Activated naive CD8-positive, alpha-beta T cell treated with anti-CD3 and anti-CD28 coated beads for 36 hours (primary cell): ENCODE results near the gene RPL32. TPM values are rescaled to one million over a fixed set of nuclear protein-coding genes. Genes with fewer than 3 reads are reported as not detected.

Source experiments
- DNase-seq: peaks from one replicate; pipeline ENCODE4 v3.0.0; 2021
- H3K27ac Mint-ChIP-seq: one replicate; pipeline ENCODE4 v1.8.0; 2022; ENCODE audit warnings: mild to moderate bottlenecking, moderate library complexity, mixed read lengths
- H3K27me3 Mint-ChIP-seq: one replicate; pipeline ENCODE4 v1.8.0; 2022; ENCODE audit warnings: mild to moderate bottlenecking, mixed read lengths
- H3K36me3 Mint-ChIP-seq: one replicate; pipeline ENCODE4 v1.8.0; 2021; ENCODE audit warnings: mild to moderate bottlenecking, mixed read lengths
- H3K4me1 Mint-ChIP-seq: one replicate; pipeline ENCODE4 v1.8.0; 2021; ENCODE audit warnings: mixed read lengths
- H3K4me3 Mint-ChIP-seq: one replicate; pipeline ENCODE4 v1.8.0; 2022; ENCODE audit warnings: mild to moderate bottlenecking, moderate library complexity, mixed read lengths
- H3K9me3 Mint-ChIP-seq: one replicate; pipeline ENCODE4 v1.8.0; 2022; ENCODE audit warnings: mixed read lengths
- total RNA-seq, 2 experiments: library from RNA; stranded (reverse); gene quantifications; one replicate each; pipeline ENCODE4 v1.2.3, GENCODE V29; 2021

The RPL32 gene
- total RNA-seq, 2 experiments from 2014 or later, result 2,700 to 2,702 TPM

DNA sequence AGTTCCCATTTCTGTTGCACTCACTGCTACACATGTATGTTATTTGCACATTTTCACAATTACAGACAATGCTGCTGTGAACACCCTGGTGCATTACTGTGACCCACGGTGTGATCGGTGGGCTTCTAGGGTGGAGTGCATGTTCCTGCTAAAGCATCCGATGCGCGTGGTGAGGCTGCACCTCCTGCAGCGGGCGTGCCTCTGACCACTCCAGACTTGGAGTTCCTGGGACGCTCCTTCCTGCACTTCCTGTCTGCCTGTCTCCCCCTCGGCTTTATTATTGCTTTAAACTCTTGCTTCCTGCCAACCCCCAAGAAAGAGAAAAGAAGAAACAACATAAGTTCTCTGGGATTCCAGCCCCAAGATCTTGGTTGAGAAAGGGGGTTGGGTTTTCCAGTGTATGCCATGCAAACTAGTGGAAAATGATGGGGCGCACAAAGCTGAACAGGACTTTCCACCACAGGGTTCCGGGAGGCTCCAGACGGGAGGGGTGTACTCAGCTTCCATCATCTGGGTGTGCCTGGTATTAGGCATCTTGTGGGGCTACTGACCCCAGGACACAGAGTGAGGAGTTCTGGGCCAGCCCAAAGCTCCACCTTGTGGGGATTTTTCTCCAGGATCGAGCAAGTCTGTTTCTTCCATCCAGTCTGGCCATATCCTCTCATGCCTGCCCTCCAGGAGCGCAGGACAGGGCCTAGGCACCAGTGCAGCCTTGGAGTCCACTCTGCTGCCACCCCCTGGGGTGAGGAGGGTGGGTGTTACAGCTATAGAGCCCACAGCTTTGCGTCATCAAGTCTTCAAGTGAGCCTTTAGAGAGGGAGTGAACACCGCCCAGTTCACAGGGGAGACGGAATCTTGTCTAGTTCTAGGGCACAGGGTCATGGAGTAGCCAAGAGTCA lies 11.2 kb downstream of the RPL32 start:
- Mint-ChIP-seq H3K4me1 (peaks cover 6% of the 10 kb centered on the region), H3K4me3 (no peak overlapping the region), H3K27ac (no peak overlapping the region), H3K27me3 (no peaks in the 10 kb centered on the region), H3K36me3 (peaks cover 20% of the 10 kb centered on the region), H3K9me3 (no peaks in the 10 kb centered on the region)
- no peak for DNase-seq

DNA sequence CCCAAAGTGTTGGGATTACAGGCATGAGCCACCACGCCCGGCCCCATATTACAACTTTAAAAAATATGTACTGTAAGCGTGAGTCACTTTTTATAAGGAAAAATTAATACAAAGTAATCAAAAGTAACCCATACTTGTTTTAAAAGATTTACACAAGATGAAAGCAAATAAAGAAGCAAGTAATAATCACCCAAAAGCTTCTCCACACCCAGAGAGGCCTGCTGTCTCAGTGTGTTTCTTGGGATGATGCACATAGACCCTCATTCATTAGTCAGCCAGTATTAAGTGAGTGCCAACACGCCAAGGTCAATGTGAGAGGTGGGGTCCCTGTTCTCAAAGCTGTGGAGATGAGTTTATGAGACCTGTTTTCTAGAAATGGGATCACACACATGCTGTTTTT lies 12.0 kb downstream of the RPL32 start:
- H3K27me3 Mint-ChIP-seq, result no peaks in the 10 kb centered on the region

DNA sequence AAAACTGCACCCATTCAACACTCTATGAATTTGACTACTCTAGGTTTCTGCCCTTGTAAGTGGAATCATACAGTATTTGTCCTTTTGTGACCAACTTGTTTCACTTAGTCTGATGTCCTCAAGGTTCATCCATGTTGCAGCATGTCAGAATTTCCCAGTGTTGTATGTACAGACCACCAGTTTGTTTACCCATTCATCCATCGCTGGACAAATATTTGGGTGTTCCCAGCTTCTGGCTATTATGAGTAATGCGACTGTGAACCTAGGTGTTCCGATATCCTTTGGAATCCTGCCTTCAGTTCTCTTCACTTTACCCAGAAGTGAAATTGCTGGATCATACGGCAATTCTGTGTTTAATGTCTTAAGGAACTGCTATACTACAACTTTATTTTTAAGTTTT lies 12.6 kb downstream of the RPL32 start:
- Mint-ChIP-seq H3K9me3 (no peaks in the 10 kb centered on the region), H3K27ac (no peak overlapping the region), H3K36me3 (peaks cover 9% of the 10 kb centered on the region), H3K4me3 (no peak overlapping the region), H3K27me3 (no peaks in the 10 kb centered on the region), H3K4me1 (peaks cover 3% of the 10 kb centered on the region)
- no peak for DNase-seq

More for the DNA sequence above, 12.0 kb downstream of the RPL32 start:
- Mint-ChIP-seq H3K9me3 (no peaks in the 10 kb centered on the region), H3K27ac (no peak overlapping the region), H3K4me3 (no peak overlapping the region), H3K4me1 (peaks cover 6% of the 10 kb centered on the region), H3K36me3 (peaks cover 15% of the 10 kb centered on the region)
- no peak for DNase-seq

DNA sequence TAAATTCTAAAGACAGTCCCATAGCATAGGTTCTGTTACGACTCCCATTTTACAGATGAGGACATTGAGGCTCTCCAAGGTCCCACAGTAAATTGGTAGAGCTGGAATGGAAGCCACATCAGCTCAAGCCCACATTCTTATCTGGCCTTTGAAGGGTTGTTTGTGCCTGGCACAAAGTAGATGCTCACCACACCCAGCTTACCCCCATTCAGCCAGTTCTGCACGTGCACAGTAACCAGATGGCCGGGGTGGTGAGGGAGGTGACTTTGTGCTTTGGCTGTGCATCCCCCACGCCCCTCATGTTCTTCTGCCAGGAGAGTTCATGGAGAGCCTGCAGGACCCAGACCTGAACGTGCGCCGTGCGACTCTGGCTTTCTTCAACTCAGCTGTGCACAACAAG lies 16.2 kb downstream of the RPL32 start:
- no peaks in the 10 kb centered on the region for H3K4me1 Mint-ChIP-seq
- no peak overlapping the region for H3K4me3 Mint-ChIP-seq
- H3K27me3 Mint-ChIP-seq, result no peaks in the 10 kb centered on the region
- no peaks in the 10 kb centered on the region for H3K9me3 Mint-ChIP-seq
- DNase-seq, result no peak
- no peak overlapping the region for H3K27ac Mint-ChIP-seq
- H3K36me3 Mint-ChIP-seq, result no peaks in the 10 kb centered on the region

DNA sequence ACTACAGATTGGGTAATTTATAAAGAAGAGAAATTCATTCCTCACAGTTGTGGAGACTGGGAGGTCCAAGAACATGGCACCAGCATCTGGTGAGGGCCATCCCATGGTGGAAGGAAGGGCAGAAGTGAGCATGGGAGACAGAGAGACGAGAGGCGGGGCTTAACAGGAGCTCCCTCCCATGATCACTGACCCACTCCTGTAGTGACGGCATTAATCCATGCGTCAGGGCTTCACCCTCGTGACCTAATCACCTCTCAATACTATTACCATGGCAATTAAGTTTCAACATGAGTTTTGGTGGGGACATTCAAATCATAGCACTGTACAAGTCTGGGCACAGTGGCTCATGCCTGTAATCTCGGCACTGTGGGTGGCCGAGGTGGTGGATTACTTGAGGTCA lies 17.1 kb downstream of the RPL32 start:
- no peak for DNase-seq
- Mint-ChIP-seq H3K27ac (no peak overlapping the region), H3K4me3 (no peak overlapping the region), H3K4me1 (no peaks in the 10 kb centered on the region), H3K27me3 (no peaks in the 10 kb centered on the region), H3K36me3 (no peaks in the 10 kb centered on the region), H3K9me3 (no peaks in the 10 kb centered on the region)

DNA sequence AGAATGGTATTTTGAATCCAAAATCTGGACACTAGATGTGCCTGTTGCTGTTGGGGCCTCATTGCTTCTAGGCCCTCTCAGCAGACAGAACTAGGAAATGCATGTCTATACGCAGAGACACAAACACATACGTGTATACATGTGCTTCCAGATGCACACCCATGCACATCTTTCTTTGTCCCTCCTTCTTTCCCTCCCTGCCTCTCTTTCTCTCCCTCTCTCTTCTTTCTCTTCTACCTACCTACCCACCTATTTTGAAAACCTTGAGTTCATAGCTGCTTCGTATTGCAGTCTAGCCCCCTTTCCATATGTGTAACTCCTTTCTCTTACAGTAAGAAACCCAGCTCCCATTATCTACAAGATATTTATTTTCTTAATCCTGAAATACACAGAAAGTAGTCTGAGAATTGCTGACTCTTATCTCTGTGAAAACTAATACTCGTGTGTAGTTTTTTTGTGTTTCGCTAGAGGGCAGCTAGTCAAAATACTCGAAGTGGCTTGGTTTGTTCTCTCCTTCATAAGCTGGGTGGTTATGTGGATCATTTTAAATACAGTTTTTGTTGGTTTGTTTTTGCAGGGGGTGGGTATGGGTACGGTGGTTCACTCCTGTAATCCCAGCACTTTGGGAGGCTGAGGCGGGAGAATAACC lies 18.5 kb downstream of the RPL32 start:
- no peaks in the 10 kb centered on the region for H3K4me1 Mint-ChIP-seq
- no peak for DNase-seq
- no peaks in the 10 kb centered on the region for H3K9me3 Mint-ChIP-seq
- no peaks in the 10 kb centered on the region for H3K27me3 Mint-ChIP-seq
- H3K27ac Mint-ChIP-seq, result no peak overlapping the region
- H3K4me3 Mint-ChIP-seq, result no peak overlapping the region
- H3K36me3 Mint-ChIP-seq, result no peaks in the 10 kb centered on the region

DNA sequence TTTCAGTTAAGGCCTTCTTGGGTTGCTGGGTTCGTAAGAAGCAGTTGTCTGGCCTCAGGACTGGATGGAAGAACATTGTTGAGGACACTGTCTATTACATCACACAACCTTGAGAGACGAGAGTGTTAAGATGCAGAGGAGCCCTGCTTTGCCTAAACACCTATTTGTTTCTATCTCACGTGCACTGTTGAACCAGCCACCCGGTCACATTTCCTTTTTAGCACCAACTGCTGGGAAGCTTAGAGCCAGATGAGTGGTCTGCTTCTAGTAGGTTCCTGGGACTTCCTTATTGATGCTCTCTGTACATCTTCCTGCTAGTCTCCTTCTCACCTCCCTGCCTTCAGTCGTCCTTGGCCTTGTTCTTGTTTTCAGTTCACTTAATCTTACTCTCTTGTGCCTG lies 22.6 kb downstream of the RPL32 start:
- Mint-ChIP-seq H3K27me3 (no peaks in the 10 kb centered on the region), H3K4me3 (no peak overlapping the region), H3K4me1 (no peaks in the 10 kb centered on the region), H3K27ac (no peak overlapping the region), H3K36me3 (no peaks in the 10 kb centered on the region), H3K9me3 (no peaks in the 10 kb centered on the region)
- DNase-seq, result no peak

DNA sequence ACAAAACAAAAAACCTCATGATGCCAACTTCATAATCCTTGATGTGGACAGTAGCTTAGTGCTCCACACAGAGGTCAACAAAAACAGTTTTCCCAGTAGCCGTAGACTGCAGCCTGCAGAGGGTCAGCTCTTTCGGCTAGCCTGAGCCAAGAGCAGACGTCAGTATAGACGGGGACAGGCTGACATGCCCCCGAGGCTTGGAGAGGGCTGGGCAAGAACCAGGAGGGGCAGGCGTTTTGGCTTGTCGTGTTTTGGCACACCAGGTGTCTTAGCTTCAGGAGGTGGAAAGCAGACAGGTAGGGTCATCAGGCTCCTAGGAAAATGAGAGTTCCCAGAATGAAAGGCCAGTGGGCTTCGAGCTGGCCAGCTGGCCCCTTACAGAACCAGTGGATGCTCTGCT lies 23.1 kb downstream of the RPL32 start:
- no peak overlapping the region for H3K27ac Mint-ChIP-seq
- H3K36me3 Mint-ChIP-seq, result no peaks in the 10 kb centered on the region
- H3K27me3 Mint-ChIP-seq, result no peaks in the 10 kb centered on the region
- H3K4me1 Mint-ChIP-seq, result no peaks in the 10 kb centered on the region
- no peaks in the 10 kb centered on the region for H3K9me3 Mint-ChIP-seq
- H3K4me3 Mint-ChIP-seq, result no peak overlapping the region
- DNase-seq, result no peak

DNA sequence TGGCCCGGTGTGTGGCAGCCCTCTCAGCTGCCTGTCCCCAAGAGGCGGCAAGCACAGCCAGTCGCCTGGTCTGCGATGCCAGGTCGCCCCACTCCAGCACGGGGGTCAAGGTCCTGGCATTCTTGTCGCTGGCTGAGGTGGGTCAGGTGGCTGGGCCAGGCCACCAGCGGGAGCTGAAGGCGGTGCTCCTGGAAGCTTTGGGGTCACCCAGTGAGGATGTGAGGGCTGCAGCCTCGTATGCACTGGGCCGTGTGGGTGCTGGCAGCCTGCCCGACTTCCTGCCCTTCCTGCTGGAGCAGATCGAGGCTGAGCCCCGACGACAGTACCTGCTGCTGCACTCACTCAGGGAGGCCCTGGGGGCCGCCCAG lies 24.0 kb downstream of the RPL32 start:
- Mint-ChIP-seq H3K4me3 (no peak overlapping the region), H3K4me1 (no peaks in the 10 kb centered on the region), H3K27ac (no peak overlapping the region), H3K36me3 (no peaks in the 10 kb centered on the region), H3K9me3 (no peaks in the 10 kb centered on the region), H3K27me3 (no peaks in the 10 kb centered on the region)
- no peak for DNase-seq

- Mint-ChIP-seq H3K27me3 (no peaks in the 10 kb centered on the region), H3K9me3 (no peaks in the 10 kb centered on the region), H3K36me3 (no peaks in the 10 kb centered on the region), H3K4me3 (no peak overlapping the region), H3K27ac (no peak overlapping the region), H3K4me1 (no peaks in the 10 kb centered on the region)
- no peak for DNase-seq
Measured at GRCh38 chr3:12816521-12817342, 24.6 kb downstream of the RPL32 start.

DNA sequence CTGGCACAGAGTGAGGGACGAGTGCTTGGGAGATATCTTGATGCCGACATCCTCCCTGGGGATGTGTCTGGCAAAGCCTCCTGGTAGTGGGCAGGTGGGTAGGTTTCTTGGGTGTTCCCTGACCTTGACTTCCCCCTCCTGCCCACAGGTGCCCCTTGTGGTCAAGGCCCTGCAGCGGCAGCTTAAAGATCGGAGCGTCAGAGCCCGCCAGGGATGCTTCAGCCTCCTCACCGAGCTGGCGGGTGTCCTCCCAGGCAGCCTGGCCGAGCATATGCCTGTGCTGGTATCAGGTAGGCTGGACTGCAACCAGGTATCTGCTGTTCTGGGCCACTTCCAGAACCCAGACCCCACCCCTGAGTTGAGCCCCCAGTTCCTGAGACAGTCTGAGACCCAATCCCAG lies 25.6 kb downstream of the RPL32 start:
- no peak for DNase-seq
- H3K36me3 Mint-ChIP-seq, result no peaks in the 10 kb centered on the region
- no peaks in the 10 kb centered on the region for H3K27me3 Mint-ChIP-seq
- H3K9me3 Mint-ChIP-seq, result no peaks in the 10 kb centered on the region
- no peak overlapping the region for H3K4me3 Mint-ChIP-seq
- no peak overlapping the region for H3K27ac Mint-ChIP-seq
- peaks cover 2% of the 10 kb centered on the region for H3K4me1 Mint-ChIP-seq

GRCh38 chr3:12815078-12815477 lies 26.3 kb downstream of the RPL32 start:
- no peaks in the 10 kb centered on the region for H3K27me3 Mint-ChIP-seq
- no peak overlapping the region for H3K4me3 Mint-ChIP-seq
- DNase-seq, result no peak
- H3K36me3 Mint-ChIP-seq, result no peaks in the 10 kb centered on the region
- H3K27ac Mint-ChIP-seq, result no peak overlapping the region
- H3K4me1 Mint-ChIP-seq, result peaks cover 5% of the 10 kb centered on the region
- H3K9me3 Mint-ChIP-seq, result no peaks in the 10 kb centered on the region

DNA sequence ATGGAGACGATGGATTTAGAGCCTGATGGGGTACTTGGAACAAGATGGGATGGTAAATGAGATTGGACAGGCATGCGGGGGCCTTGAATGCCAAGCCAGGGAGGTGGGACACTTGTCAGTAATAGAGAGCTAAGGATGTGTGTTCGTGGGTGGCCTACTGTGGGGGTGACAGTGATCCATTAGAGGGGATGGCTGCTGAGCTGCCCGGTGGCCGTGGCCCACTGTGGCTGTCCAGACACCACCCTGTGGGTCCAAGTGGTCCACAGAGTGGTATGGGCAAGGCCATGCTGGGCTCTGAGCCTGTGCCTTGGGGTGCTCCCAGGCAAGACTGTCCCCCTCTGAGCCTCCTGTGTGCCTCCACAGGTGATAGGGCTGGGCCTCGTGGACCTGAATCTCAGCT lies 27.4 kb downstream of the RPL32 start:
- H3K27ac Mint-ChIP-seq, result no peak overlapping the region

GRCh38 chr3:12812812-12813211 lies 28.6 kb downstream of the RPL32 start:
- Mint-ChIP-seq H3K4me3 (no peak overlapping the region), H3K27ac (no peak overlapping the region), H3K9me3 (no peaks in the 10 kb centered on the region), H3K36me3 (no peaks in the 10 kb centered on the region), H3K4me1 (peaks cover 5% of the 10 kb centered on the region), H3K27me3 (no peaks in the 10 kb centered on the region)
- no peak for DNase-seq

More for the DNA sequence above, 27.4 kb downstream of the RPL32 start:
- Mint-ChIP-seq H3K4me1 (peaks cover 5% of the 10 kb centered on the region), H3K4me3 (no peak overlapping the region), H3K27me3 (no peaks in the 10 kb centered on the region), H3K36me3 (no peaks in the 10 kb centered on the region), H3K9me3 (no peaks in the 10 kb centered on the region)
- no peak for DNase-seq

- H3K27ac Mint-ChIP-seq, result no peak overlapping the region
- DNase-seq, result no peak
- H3K4me1 Mint-ChIP-seq, result peaks cover 5% of the 10 kb centered on the region
- H3K27me3 Mint-ChIP-seq, result no peaks in the 10 kb centered on the region
- no peaks in the 10 kb centered on the region for H3K36me3 Mint-ChIP-seq
- H3K9me3 Mint-ChIP-seq, result no peaks in the 10 kb centered on the region
- no peak overlapping the region for H3K4me3 Mint-ChIP-seq
Measured at GRCh38 chr3:12810961-12811360, 30.4 kb downstream of the RPL32 start.
